GM12873 (cell line): ENCODE results near the gene ZFHX2.

Source experiments
- TF ChIP-seq, protein P1 (sequence below): IDR thresholded peaks from 2 replicates; pipeline ENCODE4 v1.5.1; 2012; ENCODE audit warnings: low read depth, mild to moderate bottlenecking, moderate library complexity, low read length, control low read depth; ENCODE audit not compliant: insufficient read depth; ENCODE audit errors: missing control alignments

ZFHX2 gene

DNA sequence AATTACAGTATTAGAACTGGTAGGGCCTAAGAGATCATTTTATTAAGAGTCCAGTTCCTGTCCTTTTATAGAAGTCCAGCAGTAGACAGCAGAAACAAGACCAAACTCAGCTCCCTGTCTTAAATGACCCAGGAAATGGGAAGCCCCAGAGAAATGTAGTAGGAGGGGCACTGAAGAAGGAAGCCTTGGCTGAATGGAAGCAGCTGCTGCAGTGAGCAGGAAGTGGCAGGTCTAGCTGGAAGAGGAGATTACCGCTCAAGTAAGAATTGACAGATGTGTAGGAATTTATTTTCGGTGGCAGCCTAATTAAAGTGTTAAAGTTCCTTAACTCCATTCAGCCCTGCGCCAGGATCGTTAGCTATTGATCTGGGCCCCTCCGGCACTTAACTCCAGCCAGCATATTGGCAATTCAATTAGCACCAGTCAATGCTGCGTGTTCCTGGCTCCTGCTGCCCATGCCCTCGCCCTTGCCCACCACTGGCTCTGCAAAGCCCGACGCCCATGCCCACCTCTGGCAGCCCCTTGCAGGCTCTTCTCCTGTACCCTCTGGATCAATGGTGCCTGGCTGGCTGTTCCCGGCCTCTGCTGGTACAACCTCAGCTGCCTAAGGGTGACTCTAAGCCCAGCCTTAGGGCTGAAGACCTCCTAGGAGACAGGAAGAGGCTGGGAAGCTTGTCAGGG lies 21.1 kb downstream of the ZFHX2 start:
- TF ChIP-seq, protein P1, sequence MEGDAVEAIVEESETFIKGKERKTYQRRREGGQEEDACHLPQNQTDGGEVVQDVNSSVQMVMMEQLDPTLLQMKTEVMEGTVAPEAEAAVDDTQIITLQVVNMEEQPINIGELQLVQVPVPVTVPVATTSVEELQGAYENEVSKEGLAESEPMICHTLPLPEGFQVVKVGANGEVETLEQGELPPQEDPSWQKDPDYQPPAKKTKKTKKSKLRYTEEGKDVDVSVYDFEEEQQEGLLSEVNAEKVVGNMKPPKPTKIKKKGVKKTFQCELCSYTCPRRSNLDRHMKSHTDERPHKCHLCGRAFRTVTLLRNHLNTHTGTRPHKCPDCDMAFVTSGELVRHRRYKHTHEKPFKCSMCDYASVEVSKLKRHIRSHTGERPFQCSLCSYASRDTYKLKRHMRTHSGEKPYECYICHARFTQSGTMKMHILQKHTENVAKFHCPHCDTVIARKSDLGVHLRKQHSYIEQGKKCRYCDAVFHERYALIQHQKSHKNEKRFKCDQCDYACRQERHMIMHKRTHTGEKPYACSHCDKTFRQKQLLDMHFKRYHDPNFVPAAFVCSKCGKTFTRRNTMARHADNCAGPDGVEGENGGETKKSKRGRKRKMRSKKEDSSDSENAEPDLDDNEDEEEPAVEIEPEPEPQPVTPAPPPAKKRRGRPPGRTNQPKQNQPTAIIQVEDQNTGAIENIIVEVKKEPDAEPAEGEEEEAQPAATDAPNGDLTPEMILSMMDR, result no peak

DNA sequence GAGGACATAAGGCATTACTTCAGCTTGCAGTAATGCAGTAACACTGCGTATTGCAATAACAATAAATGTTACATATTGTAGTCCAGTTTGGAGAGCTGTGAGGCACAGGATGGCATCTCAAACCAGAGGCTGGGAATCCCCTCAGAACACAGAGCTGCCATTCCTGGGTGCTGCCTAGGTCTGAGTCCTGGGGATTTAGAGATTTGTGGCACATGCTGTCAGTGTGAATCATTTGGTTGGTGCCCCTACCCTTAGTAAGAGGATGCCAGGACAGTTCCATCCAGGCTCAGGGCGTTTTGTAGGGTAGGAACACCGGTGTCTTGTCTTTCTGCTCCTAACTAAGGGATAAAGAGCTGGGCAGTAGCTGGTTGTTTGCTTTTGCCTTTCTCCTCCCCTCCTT lies 22.5 kb downstream of the ZFHX2 start:
- TF ChIP-seq, protein P1, result no peak

DNA sequence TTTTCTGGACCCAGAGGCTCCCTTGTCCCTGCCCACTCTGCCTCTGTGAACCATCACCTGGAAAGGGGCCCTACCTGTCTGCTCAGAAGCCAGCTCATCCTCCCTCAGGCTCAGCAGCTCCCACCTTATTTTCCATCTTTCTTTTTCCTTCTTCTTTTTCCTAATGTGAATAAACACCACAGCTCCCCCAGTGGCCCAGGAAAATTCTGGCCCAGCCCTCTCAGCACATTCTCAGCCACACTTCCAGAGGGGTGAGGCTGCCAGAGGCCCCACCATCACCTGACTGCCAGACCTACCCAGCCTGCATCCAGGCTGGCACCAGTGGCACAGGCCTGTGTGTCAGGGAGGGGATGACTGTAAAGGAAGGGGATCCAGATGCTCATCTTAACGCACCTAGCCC lies 23.0 kb downstream of the ZFHX2 start:
- TF ChIP-seq, protein P1, result no peak

DNA sequence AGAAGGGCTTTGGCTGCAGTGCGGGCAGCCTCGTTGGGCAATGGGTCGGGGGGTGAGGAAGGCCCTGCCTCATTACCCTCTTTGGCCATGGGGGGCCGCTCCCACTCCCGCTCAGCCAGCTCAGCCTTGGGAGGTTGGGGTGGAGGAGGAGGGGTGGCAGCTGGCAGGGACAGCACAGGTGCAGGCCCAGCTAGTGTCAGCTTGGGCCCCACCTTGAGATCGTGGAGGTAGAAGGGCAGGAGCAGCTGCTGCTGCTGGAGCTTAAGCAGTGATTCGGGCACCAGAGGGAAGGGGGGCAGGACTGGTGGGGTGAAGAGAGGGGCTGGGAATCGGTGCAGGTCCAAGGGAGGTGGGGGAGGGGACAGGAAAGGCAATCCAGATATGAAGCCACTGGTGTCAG lies 26.0 kb downstream of the ZFHX2 start:
- TF ChIP-seq, protein P1, result no peak

DNA sequence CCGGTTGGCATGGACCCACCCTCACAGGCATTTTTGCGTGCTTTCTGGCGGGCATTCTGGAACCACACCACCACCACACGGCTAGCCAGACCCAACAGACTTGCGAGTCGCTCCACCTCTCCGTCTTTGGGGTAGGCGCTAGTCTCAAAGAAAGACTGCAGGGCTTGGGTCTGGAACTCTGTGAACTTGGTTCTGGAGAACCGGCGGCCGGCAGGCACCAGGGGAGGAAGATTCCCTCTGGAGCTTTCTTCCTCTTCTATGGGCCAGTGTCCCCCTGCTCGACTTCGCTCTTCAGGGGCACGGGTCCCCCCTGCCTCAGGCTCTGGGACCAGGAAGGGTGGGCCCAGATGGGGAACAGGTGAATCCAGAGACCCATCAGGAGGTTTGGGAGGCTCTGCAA lies 26.6 kb downstream of the ZFHX2 start:
- TF ChIP-seq, protein P1, result no peak

DNA sequence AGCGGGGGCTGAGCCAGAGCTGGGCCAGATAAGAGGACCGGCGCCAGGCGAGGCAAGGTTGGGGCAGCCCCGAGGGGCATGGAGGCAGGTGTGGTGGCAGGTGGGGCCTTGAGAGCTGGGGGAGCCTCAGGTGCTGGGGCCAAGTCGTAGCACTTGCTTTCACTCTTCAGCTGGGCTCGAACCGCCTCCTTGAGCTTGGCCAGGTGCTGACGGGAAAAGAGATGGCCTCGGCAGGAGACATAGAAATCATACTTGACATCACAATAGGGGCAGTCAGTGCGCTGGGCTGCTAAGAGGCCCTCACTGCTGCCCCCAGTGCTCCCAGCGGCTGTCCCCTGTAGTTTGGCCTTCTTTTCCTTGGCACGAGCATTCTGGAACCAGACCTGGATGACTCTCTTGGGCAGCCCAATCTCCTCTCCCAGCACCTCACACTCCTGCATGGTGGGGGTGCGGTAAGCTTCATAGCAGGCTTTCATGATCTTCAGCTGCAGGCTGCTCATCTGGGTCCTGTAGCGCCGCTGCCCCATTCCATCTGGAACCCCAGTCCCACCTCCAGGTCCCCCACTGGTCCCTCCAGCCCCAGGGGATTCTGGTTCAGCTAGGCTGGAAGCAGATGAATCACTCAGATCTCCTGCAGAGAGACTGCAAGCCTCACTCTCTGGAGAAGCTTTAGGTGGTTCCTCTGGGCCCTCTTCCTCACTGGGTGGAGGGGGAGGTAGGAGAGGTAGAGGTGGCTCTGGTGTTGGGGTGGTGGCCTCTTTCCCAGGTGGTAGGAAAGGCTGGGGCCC lies 28.1 kb downstream of the ZFHX2 start:
- TF ChIP-seq, protein P1, result no peak

DNA sequence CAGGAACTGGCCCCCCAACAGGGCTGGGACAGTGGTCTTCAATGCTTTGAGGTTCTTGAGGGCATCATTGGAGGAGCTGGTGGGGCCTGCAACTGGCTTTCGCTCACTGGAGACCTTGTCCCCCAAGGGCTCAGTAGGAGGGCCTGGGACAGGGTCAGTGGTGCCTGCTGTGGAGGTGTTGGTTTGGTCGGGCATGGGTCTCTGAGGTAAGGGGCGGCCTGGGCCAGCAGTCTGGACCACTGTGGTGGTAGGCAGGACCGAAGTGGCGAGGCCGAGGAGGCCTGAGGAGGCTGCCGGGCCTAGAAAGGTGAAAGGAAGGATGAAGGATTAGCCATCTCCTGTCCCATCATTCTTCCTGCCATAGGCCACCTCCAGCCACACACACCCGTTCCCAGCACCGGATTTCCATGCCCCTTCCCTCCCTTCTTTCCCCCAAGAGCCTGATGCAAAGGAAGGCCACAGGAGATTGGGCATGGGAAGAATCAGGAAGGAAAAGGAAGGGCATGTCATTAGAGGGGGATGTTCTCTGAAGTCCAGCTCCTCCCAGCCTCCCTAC lies 28.8 kb downstream of the ZFHX2 start:
- TF ChIP-seq, protein P1, result no peak
